Esophagus muscularis mucosa (tissue), 4 donors: ENCODE data around the gene MDFIC. TPM values are rescaled to one million over a fixed set of nuclear protein-coding genes. Genes with fewer than 3 reads are reported as not detected.

ENCODE experiments used
- DNase-seq: peaks from one replicate; pipeline ENCODE4 v3.0.0-alpha.2; 2017; ENCODE audit errors: extremely low spot score
- H3K27ac ChIP-seq, 4 donors: fragments of 200-600 bp; sonication (generic); replicated peaks in 1 of 4; 1 replicate in 3 of 4; 2 replicates in 1 of 4; pipeline ENCODE4 v1.5.1; 2016 to 2019; ENCODE audit warnings: mild to moderate bottlenecking in 1 of 4
- H3K27me3 ChIP-seq, 4 donors: fragments of 200-600 bp; sonication (generic); one replicate each; pipeline versions ENCODE4 v1.5.1 to v1.6.0; 2016 to 2019
- H3K36me3 ChIP-seq, 4 donors: fragments of 200-600 bp; sonication (generic); one replicate each; pipeline ENCODE4 v1.5.1; 2016 to 2019
- H3K4me1 ChIP-seq, 4 donors: fragments of 200-600 bp; sonication (generic); one replicate each; pipeline ENCODE4 v1.5.1; 2016 to 2019
- H3K4me3 ChIP-seq, 4 donors: fragments of 200-600 bp; sonication (generic); 1 replicate in 2 of 4; 2 replicates in 2 of 4; pipeline ENCODE4 v1.5.1; 2016 to 2019; ENCODE audit warnings: mild to moderate bottlenecking in 4 of 4, moderate library complexity in 1 of 4
- H3K9me3 ChIP-seq, 4 donors: fragments of 200-600 bp; sonication (generic); 1 replicate in 3 of 4; 2 replicates in 1 of 4; pipeline ENCODE4 v1.5.1; 2016 to 2019
- CTCF ChIP-seq, 3 experiments: fragments of 200-600 bp in 2 of 3; fragments of 450-650 bp in 1 of 3; sonication (generic) in 2 of 3; IDR thresholded peaks; one replicate each; pipeline ENCODE4 v1.5.1; 2017 to 2019; ENCODE audit warnings: antibody characterized with exemption in 3 of 3, mild to moderate bottlenecking in 2 of 3, moderate library complexity in 1 of 3
- EP300 ChIP-seq: sonication (generic); formaldehyde crosslinking; IDR thresholded peaks from one replicate; pipeline ENCODE4 v1.6.1; 2017; ENCODE audit warnings: antibody characterized with exemption
- POLR2A ChIP-seq: fragments of 450-650 bp; IDR thresholded peaks from one replicate; pipeline ENCODE4 v1.6.1; 2017; ENCODE audit warnings: antibody characterized with exemption, moderate library complexity, mild to moderate bottlenecking, low read depth
- POLR2AphosphoS5 ChIP-seq, 2 donors: sonication (generic); formaldehyde crosslinking; IDR thresholded peaks; one replicate each; pipeline ENCODE4 v1.6.1; 2017; ENCODE audit warnings: antibody characterized with exemption in 2 of 2
- WGBS: methylation state at CpG from one replicate; pipeline ENCODE4 v1.1.5; 2018; 5-methylcytosine and 5-hydroxymethylcytosine counted together
- intact Hi-C: fragments of 100-400 bp; cut with DNase I; formaldehyde crosslinking; loops from one replicate; pipeline ENCODE4 v1.15.1; 2023
- total RNA-seq, 4 donors: library from RNA; depleted of rRNA; stranded (reverse); fragments of >200 nt; gene quantifications; one replicate each; pipeline versions ENCODE4 v1.1.0 to v1.2.1, GENCODE V29; 2016

Gene MDFIC
- total RNA-seq, 4 donors from 2014 or later: 34.5 to 71.3 (median 36.5) TPM

GRCh38 chr7:114981323-114981722 is 59.4 kb downstream of the MDFIC start:
- H3K9me3 ChIP-seq: no peaks in the 10 kb centered on the region
- peaks cover 0 to 12% (median 0%) of the 10 kb centered on the region in 4 donors for H3K36me3 ChIP-seq
- no peak for TF ChIP-seq CTCF (IDR thresholded peaks at IDR 0.05)
- TF ChIP-seq POLR2A: no peak
- no peak for TF ChIP-seq POLR2AphosphoS5 (IDR thresholded peaks at IDR 0.05)
- DNase-seq: no peak
- WGBS: 83% methylated on average over 2 of the region's 2 CpGs
- no peak overlapping the region for H3K27ac ChIP-seq
- no peak overlapping the region for H3K4me3 ChIP-seq
- peaks cover 8 to 28% (median 21%) of the 10 kb centered on the region in 4 donors for H3K4me1 ChIP-seq
- no peaks in the 10 kb centered on the region for H3K27me3 ChIP-seq
- intact Hi-C loops: no loop called here

- DNase-seq: no peak
- no peak overlapping the region for H3K27ac ChIP-seq
- TF ChIP-seq CTCF (IDR thresholded peaks at IDR 0.05): no peak
- no peak for TF ChIP-seq POLR2AphosphoS5 (IDR thresholded peaks at IDR 0.05)
- no peak for TF ChIP-seq POLR2A
- no peak for TF ChIP-seq EP300
- H3K27me3 ChIP-seq: no peaks in the 10 kb centered on the region
- 59% methylated on average over 2 of the region's 2 CpGs for WGBS
- peaks cover 0 to 10% (median 0%) of the 10 kb centered on the region in 4 donors for H3K36me3 ChIP-seq
- H3K9me3 ChIP-seq: no peaks in the 10 kb centered on the region
- intact Hi-C loops: no loop called here
- H3K4me3 ChIP-seq: no peak overlapping the region
- peaks cover 19 to 31% (median 28%) of the 10 kb centered on the region in 4 donors for H3K4me1 ChIP-seq
These were observed 63.3 kb downstream of the MDFIC start for GRCh38 chr7:114985116-114985715.

DNA sequence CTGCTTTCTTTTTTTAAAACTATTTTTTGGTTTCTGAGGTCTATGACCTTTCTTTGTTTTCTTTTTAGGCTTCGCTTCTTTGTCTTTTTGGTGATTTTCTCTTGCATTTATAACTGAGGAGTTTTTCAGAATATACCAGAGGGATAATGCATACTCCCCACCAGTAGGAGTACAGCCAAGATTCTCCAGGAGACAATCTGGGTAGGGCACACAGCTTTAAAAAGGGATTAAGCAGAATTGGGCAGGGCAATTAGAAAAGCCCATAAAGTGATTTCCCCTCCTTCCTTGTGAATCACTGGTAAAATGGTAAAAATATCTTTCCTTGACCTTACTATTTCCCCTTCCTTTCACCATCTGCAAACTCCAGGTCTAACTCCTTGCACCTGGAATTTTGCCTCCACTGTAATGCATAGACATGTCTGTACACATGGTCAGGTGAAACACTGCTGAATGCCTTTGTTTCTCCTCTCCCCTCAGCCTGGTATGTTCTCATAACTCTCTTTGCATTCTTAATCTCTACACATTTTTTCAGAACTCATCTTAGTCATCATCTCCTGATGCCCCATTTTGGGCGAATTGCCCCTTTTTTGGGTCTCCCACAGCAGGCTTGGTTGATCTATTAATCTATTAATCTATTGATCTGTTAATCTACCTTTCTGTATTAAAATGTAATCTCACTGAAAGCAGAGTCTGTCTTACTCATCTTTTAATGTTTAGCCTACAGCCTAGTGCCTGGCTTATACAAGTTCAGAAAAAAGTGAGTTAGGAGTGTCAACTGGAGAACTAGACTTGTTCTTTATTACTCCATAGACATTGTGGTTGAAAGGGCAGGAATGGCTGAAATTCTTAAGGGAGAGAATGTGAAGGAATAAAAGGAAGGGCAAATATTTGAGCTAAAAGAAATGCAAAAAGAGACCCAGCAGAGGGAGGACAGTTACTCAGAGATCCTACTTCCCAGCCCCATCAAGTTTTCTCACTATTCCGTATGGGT is 64.6 kb downstream of the MDFIC start:
- Histone ChIP-seq H3K4me1 (peaks cover 19 to 31% (median 25%) of the 10 kb centered on the region in 4 donors), H3K27me3 (no peaks in the 10 kb centered on the region), H3K4me3 (no peak overlapping the region), H3K9me3 (no peaks in the 10 kb centered on the region), H3K27ac (no peak overlapping the region), H3K36me3 (peaks cover 0 to 11% (median 0%) of the 10 kb centered on the region in 4 donors)
- DNase-seq: no peak
- intact Hi-C loops: no loop called here
- WGBS: 73% methylated on average over 3 of the region's 3 CpGs
- no peak for TF ChIP-seq POLR2A
- TF ChIP-seq POLR2AphosphoS5 (IDR thresholded peaks at IDR 0.05): no peak
- no peak for TF ChIP-seq CTCF (IDR thresholded peaks at IDR 0.05)
- TF ChIP-seq EP300: no peak

DNA sequence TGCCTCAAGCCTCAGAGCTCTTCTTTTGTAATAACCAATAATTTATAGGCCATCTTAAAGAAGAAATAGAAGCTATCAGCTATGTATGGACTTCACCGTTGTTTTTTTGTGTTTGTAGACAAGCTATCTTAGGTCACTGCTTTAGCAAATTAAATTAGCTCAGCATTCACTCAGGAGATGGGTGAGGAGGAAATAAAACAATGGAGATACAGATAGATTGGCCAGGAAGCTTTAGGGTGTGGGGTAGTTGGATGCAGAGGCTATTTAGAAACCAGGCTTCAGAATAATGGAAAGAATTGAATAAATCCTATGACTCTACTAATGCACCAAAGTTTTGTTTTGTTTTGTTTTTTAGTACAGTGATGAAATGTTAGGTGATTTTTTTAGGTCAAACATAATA is 66.1 kb downstream of the MDFIC start:
- no peak for TF ChIP-seq EP300
- TF ChIP-seq POLR2AphosphoS5 (IDR thresholded peaks at IDR 0.05): no peak
- no peak for TF ChIP-seq CTCF (IDR thresholded peaks at IDR 0.05)
- TF ChIP-seq POLR2A: no peak
- 75% methylated on average over 1 of the region's 1 CpG for WGBS
- Histone ChIP-seq H3K4me1 (peaks cover 19 to 31% (median 25%) of the 10 kb centered on the region in 4 donors), H3K27me3 (no peaks in the 10 kb centered on the region), H3K9me3 (no peaks in the 10 kb centered on the region), H3K4me3 (no peak overlapping the region), H3K36me3 (peaks cover 0 to 11% (median 0%) of the 10 kb centered on the region in 4 donors), H3K27ac (peak overlapping the region in 1 of 4 donors; percentile 3)
- intact Hi-C loops: no loop called here
- no peak for DNase-seq
